Uterus (tissue), 2 donors: ENCODE data around the gene LRRC56.

Experiments used
- POLR2A ChIP-seq, 2 donors: fragments of 450-650 bp; IDR thresholded peaks; one replicate each; pipeline ENCODE4 v1.6.1; 2016; ENCODE audit warnings: antibody characterized with exemption in 2 of 2, mild to moderate bottlenecking in 1 of 2, moderate library complexity in 1 of 2
- TF ChIP-seq, protein P1 (sequence below), 4 experiments: fragments of 200-600 bp in 2 of 4; fragments of 450-650 bp in 2 of 4; sonication (generic) in 2 of 4; IDR thresholded peaks; one replicate each; pipeline ENCODE4 v1.5.1; 2016 to 2019; ENCODE audit warnings: antibody characterized with exemption in 4 of 4, mild to moderate bottlenecking in 2 of 4, moderate library complexity in 1 of 4

DNA sequence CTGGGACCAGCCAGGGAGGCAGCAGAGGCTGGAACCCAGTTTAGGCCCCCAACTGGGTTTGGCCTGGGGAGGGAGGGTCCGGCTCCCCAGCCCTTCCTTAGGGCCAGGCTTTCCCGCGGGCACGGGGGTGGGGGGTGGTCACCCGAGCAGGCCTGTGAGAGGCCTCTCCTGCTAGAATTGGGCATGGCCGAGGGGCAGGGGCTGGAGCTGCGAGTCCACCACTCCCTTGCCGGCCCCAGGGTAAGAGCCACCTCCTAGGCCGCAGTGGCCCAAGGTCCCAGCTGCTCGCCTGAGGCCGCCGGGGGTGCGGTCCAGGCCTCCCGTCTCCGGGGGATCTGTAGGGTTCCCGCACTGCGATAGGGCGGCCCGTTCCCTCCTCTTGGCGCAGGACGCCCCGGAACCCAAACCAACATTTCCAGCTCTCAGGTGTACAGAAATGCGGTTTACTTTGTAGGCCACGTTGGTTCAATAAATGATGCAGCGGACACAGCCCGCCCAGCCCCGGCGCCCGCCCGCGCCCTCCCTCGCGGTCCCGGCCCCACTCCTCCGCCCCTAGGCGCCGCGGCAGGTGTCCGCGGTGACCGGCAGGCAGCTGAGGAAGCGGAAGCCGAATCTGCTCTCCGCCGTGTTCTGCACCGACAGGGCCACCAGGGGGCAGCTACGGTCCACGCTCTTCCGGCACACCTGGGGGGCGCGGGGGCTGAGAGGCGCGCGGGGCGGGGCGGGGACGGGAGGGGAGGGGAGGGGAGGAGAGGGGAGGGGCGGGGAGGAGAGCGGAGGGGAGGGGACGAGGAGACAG, 17.3 kb downstream of the LRRC56 start:
- TF ChIP-seq, protein P1, sequence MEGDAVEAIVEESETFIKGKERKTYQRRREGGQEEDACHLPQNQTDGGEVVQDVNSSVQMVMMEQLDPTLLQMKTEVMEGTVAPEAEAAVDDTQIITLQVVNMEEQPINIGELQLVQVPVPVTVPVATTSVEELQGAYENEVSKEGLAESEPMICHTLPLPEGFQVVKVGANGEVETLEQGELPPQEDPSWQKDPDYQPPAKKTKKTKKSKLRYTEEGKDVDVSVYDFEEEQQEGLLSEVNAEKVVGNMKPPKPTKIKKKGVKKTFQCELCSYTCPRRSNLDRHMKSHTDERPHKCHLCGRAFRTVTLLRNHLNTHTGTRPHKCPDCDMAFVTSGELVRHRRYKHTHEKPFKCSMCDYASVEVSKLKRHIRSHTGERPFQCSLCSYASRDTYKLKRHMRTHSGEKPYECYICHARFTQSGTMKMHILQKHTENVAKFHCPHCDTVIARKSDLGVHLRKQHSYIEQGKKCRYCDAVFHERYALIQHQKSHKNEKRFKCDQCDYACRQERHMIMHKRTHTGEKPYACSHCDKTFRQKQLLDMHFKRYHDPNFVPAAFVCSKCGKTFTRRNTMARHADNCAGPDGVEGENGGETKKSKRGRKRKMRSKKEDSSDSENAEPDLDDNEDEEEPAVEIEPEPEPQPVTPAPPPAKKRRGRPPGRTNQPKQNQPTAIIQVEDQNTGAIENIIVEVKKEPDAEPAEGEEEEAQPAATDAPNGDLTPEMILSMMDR (IDR thresholded peaks at IDR 0.05) = peak; percentile 45 to 77 (median 64)
- TF ChIP-seq POLR2A (IDR thresholded peaks at IDR 0.05) = no peak
